Neuronal stem cell (in vitro differentiated cells): ENCODE data around the gene PTPN23.

ENCODE experiments used
- DNase-seq: peaks from one replicate; pipeline ENCODE4 v3.0.0-alpha.2; 2013; ENCODE audit warnings: low spot score
- H2AFZ ChIP-seq: one replicate; pipeline ENCODE4 v1.6.1; 2013; ENCODE audit warnings: mild to moderate bottlenecking, low read length, inconsistent platforms
- H2AK5ac ChIP-seq: 2 replicates; pipeline ENCODE4 v1.6.1; 2013; ENCODE audit warnings: low read depth, mild to moderate bottlenecking, inconsistent platforms, low read length, moderate library complexity, mixed read lengths
- H2BK120ac ChIP-seq: 2 replicates; pipeline ENCODE4 v1.6.1; 2013; ENCODE audit warnings: low read depth, mild to moderate bottlenecking, inconsistent platforms, low read length, moderate library complexity, mixed read lengths
- H2BK12ac ChIP-seq: one replicate; pipeline ENCODE4 v1.6.1; 2013; ENCODE audit warnings: low read length, inconsistent platforms
- H2BK15ac ChIP-seq: 2 replicates; pipeline ENCODE4 v1.6.1; 2013; ENCODE audit warnings: mild to moderate bottlenecking, low read length, inconsistent platforms, mixed read lengths
- H2BK5ac ChIP-seq: one replicate; pipeline ENCODE4 v1.6.1; 2013; ENCODE audit warnings: inconsistent platforms, mild to moderate bottlenecking, low read length, moderate library complexity
- H3K14ac ChIP-seq: one replicate; pipeline ENCODE4 v1.6.1; 2013; ENCODE audit warnings: low read length, inconsistent platforms
- H3K18ac ChIP-seq: 2 replicates; pipeline ENCODE4 v1.6.1; 2013; ENCODE audit warnings: low read length, inconsistent platforms
- H3K23ac ChIP-seq: 2 replicates; pipeline ENCODE4 v1.6.1; 2013; ENCODE audit warnings: low read depth, mild to moderate bottlenecking, mixed read lengths, low read length, inconsistent platforms; ENCODE audit not compliant: poor library complexity
- H3K27ac ChIP-seq: replicated peaks from 3 replicates; pipeline ENCODE4 v1.5.1; 2013; ENCODE audit warnings: low read length, inconsistent platforms
- H3K27me3 ChIP-seq, 3 experiments: 2 replicates each; pipeline ENCODE4 v1.6.1; 2013; ENCODE audit warnings: low read length in 3 of 3, mild to moderate bottlenecking in 2 of 3, inconsistent platforms in 1 of 3, low read depth in 1 of 3, mixed read lengths in 1 of 3, moderate library complexity in 1 of 3; ENCODE audit not compliant: control insufficient read depth in 3 of 3, insufficient read depth in 3 of 3
- H3K36me3 ChIP-seq, 2 donors: replicated peaks in 1 of 2; 2 replicates each; pipeline ENCODE4 v1.6.1; 2013; ENCODE audit warnings: low read length in 2 of 2; ENCODE audit not compliant: control insufficient read depth in 2 of 2, insufficient read depth in 2 of 2
- H3K4ac ChIP-seq: 2 replicates; pipeline ENCODE4 v1.6.1; 2013; ENCODE audit warnings: inconsistent platforms, mild to moderate bottlenecking, low read length, moderate library complexity
- H3K4me1 ChIP-seq, 2 donors: 1 replicate in 1 of 2; 2 replicates in 1 of 2; pipeline ENCODE4 v1.6.1; 2013; ENCODE audit warnings: low read length in 2 of 2, low read depth in 1 of 2; ENCODE audit not compliant: control insufficient read depth in 2 of 2, insufficient read depth in 1 of 2
- H3K4me2 ChIP-seq: one replicate; pipeline ENCODE4 v1.6.1; 2013; ENCODE audit warnings: mild to moderate bottlenecking, low read length, inconsistent platforms; ENCODE audit not compliant: insufficient read depth, poor library complexity, severe bottlenecking
- H3K4me3 ChIP-seq, 2 donors: 2 replicates each; pipeline ENCODE4 v1.5.1; 2013; ENCODE audit warnings: low read length in 2 of 2, mild to moderate bottlenecking in 2 of 2, inconsistent platforms in 1 of 2, moderate library complexity in 1 of 2
- H3K79me1 ChIP-seq: one replicate; pipeline ENCODE4 v1.6.1; 2013; ENCODE audit warnings: low read depth, mild to moderate bottlenecking, inconsistent platforms, low read length, moderate library complexity
- H3K9ac ChIP-seq: one replicate; pipeline ENCODE4 v1.6.1; 2013; ENCODE audit warnings: mild to moderate bottlenecking, low read depth, low read length, inconsistent platforms; ENCODE audit not compliant: poor library complexity
- H3K9me3 ChIP-seq, 2 donors: replicated peaks in 1 of 2; 2 replicates each; pipeline versions ENCODE3 to v1.6.1; 2013; ENCODE audit warnings: low read length in 2 of 2, mild to moderate bottlenecking in 2 of 2, inconsistent platforms in 1 of 2, low read depth in 1 of 2, mixed read lengths in 1 of 2, moderate library complexity in 1 of 2; ENCODE audit not compliant: control insufficient read depth in 2 of 2, insufficient read depth in 1 of 2
- H4K8ac ChIP-seq: one replicate; pipeline ENCODE4 v1.6.1; 2013; ENCODE audit warnings: low read depth, mild to moderate bottlenecking, inconsistent platforms, low read length, moderate library complexity
- H4K91ac ChIP-seq: one replicate; pipeline ENCODE4 v1.6.1; 2013; ENCODE audit warnings: low read length, low read depth, mild to moderate bottlenecking, inconsistent platforms; ENCODE audit not compliant: poor library complexity
- WGBS, 2 donors: extraction: QIAGEN DNeasy Blood & Tissue Kit; methylation state at CpG; one replicate each; pipeline ENCODE4 v1.1.7; 2013; ENCODE audit warnings: missing lambda C conversion rate in 2 of 2, mixed read lengths in 1 of 2; ENCODE audit not compliant: insufficient read length in 2 of 2, insufficient replicate concordance in 1 of 2; ENCODE audit errors: extremely low coverage in 2 of 2; 5-methylcytosine and 5-hydroxymethylcytosine counted together

PTPN23 gene

DNA sequence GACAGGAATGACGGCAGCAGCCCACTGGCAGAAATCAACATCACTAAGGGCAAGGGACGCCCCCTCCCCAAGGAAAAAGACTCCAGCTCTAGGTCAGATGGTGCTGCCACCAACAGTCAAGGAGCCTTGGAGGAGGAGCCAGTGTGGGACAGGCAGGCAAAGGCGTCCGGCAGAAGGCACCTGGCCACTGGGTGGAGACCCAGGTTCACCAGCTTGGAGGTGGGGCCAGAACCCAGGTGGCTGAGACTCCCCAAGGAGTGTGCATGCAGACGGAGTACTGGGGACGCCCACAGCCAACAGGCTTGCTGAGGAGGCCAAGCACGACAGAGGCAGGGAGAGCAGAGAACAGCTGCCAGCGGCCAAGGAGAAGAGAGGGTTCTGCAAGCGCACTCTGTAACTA lies 35.2 kb downstream of the PTPN23 start:
- no peak overlapping the region for H2BK12ac ChIP-seq
- H3K27ac ChIP-seq, result no peak overlapping the region
- no peak for DNase-seq
- H3K79me1 ChIP-seq, result peaks cover 14% of the 10 kb centered on the region
- peak overlapping the region in 1 of 2 donors; percentile 51 for H3K4me3 ChIP-seq
- no peak overlapping the region for H3K18ac ChIP-seq
- H3K4me2 ChIP-seq, result no peak overlapping the region
- no peak overlapping the region for H3K9ac ChIP-seq
- H4K8ac ChIP-seq, result no peak overlapping the region
- no peak overlapping the region for H2BK15ac ChIP-seq
- H3K14ac ChIP-seq, result no peak overlapping the region
- H3K36me3 ChIP-seq, result peaks cover 65 to 86% of the 10 kb centered on the region in 2 donors
- H4K91ac ChIP-seq, result no peak overlapping the region
- WGBS, 2 donors, result no CpG with 5 or more reads among the region's 9 CpGs
- peaks cover 0 to 6% of the 10 kb centered on the region in 2 donors for H3K9me3 ChIP-seq
- peaks cover 0 to 4% of the 10 kb centered on the region in 2 donors for H3K4me1 ChIP-seq
- H2AK5ac ChIP-seq, result peak overlapping the region; percentile 43
- no peak overlapping the region for H2BK5ac ChIP-seq
- H2AFZ ChIP-seq, result no peak overlapping the region
- H3K27me3 ChIP-seq, result no peaks in the 10 kb centered on the region
- peak overlapping the region; percentile 17 for H3K23ac ChIP-seq
- no peak overlapping the region for H2BK120ac ChIP-seq
- no peak overlapping the region for H3K4ac ChIP-seq

DNA sequence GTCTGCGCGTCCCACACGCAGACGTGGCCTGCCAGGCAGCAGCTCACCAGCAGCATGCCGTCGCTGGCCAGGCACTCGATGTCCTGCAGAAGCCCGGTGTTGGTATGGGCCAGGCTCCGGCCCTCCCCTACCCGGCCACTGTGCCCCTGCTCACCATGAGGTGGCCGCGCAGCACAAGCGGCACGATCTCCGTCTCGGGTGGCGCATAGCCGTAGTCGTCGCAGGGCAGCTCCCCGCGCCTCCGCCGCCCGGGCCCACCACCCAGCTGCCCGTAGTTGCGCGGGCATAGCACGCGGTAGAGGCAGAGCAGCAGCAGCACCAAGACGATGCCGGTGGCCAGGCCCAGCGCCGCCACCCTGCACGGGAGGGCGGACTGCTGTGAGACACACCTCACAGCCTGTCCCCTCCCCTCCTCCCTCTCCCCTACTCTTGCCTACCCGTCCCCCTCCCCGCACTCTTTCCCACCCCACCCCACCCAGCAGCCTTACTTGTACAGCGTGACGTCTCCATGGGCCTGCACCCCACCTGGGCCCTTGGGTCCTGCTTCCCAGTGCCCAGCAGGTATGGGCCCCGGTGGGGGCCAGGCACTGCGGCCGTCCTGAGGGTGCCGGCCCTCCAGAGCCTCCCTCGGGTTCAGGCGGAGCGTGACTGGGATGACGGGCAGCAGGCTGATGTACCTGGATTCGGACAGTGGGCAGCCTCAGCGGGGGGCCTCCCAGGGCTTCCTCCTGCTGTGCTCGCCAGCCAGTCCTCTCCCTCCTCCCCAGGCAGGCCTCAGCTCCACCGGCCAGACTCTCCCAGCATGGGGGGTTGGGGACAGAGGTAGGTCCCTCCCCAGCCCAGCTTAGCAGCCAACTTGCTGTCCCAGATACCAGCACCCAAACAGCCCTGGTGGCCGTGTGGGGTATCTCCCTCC lies 37.6 kb downstream of the PTPN23 start:
- H2BK15ac ChIP-seq, result no peak overlapping the region
- no peak overlapping the region for H3K4me3 ChIP-seq
- no peak for DNase-seq
- H2BK12ac ChIP-seq, result no peak overlapping the region
- peaks cover 0 to 6% of the 10 kb centered on the region in 2 donors for H3K9me3 ChIP-seq
- H3K4me2 ChIP-seq, result no peak overlapping the region
- no CpG with 5 or more reads among the region's 53 CpGs for WGBS, 2 donors
- peaks cover 58 to 76% of the 10 kb centered on the region in 2 donors for H3K36me3 ChIP-seq
- peaks cover 12% of the 10 kb centered on the region for H3K79me1 ChIP-seq
- no peak overlapping the region for H4K8ac ChIP-seq
- H2BK120ac ChIP-seq, result no peak overlapping the region
- H3K4me1 ChIP-seq, result peaks cover 3 to 4% of the 10 kb centered on the region in 2 donors
- no peak overlapping the region for H4K91ac ChIP-seq
- H2AFZ ChIP-seq, result no peak overlapping the region
- no peak overlapping the region for H2AK5ac ChIP-seq
- H3K9ac ChIP-seq, result no peak overlapping the region
- peak overlapping the region; percentile 87 for H3K23ac ChIP-seq
- no peak overlapping the region for H2BK5ac ChIP-seq
- H3K4ac ChIP-seq, result no peak overlapping the region
- no peaks in the 10 kb centered on the region for H3K27me3 ChIP-seq
- no peak overlapping the region for H3K27ac ChIP-seq
- no peak overlapping the region for H3K18ac ChIP-seq
- H3K14ac ChIP-seq, result no peak overlapping the region

DNA sequence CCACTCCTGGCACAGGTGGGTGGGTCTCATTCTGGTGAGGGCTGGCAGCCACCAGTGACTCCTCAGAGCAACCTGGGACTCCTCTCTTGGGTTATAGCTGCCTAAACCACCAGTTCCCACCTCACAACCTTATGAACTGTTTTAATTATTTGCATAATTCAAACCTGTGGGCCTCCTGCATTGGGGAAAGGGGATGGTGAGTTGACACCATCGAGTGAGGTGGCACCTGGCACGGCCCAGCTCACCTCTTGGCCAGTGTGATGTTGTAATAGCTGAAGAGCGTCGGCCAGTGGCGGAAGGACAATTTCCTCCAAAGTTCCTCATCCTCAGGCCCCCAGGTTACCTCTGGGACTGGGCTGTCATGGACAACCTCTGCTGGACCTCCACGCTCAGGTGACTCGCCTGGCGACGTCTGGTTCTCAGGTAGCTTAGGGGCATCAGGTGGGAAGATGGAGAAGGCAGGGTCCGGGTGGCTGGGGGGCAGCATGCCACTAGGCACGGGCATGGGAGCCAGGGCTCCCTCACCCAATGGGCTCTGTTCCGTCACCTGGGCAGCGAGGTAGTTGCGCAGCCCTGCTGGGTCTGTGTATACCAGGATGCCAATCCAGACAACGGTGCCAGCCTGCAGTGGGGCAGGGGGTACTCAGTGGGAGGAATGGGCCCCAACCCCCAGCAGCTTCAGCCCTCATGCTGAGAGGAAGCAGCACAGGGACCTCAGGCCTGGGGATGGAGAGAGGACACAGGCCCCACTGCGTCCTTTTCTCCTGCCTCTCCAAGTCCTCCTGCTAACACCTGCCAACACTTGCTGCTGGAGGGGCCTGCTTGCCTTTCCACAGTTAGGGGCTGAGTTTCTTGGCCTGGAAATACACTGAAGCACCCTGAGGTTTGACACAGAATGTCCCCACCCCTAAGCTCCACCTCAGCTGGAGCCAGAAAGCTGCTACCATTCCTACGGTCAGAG lies 38.5 kb downstream of the PTPN23 start:
- DNase-seq, result no peak
- no peak overlapping the region for H3K4me3 ChIP-seq
- WGBS, 2 donors, result no CpG with 5 or more reads among the region's 17 CpGs

More for the DNA sequence above, 38.5 kb downstream of the PTPN23 start:
- no peak overlapping the region for H3K27ac ChIP-seq
- peak overlapping the region; percentile 72 for H4K8ac ChIP-seq
- H3K9ac ChIP-seq, result peak overlapping the region; percentile 76
- H3K4me1 ChIP-seq, result peaks cover 3 to 4% of the 10 kb centered on the region in 2 donors
- peak overlapping the region; percentile 45 for H2AK5ac ChIP-seq
- no peak overlapping the region for H3K14ac ChIP-seq
- peaks cover 57 to 75% of the 10 kb centered on the region in 2 donors for H3K36me3 ChIP-seq
- H2BK12ac ChIP-seq, result no peak overlapping the region
- H3K27me3 ChIP-seq, result no peaks in the 10 kb centered on the region
- no peak overlapping the region for H3K4me2 ChIP-seq
- H2AFZ ChIP-seq, result no peak overlapping the region
- no peak overlapping the region for H2BK15ac ChIP-seq
- peaks cover 0 to 6% of the 10 kb centered on the region in 2 donors for H3K9me3 ChIP-seq
- H2BK120ac ChIP-seq, result no peak overlapping the region
- H3K4ac ChIP-seq, result no peak overlapping the region
- H3K23ac ChIP-seq, result peak overlapping the region; percentile 87
- peaks cover 12% of the 10 kb centered on the region for H3K79me1 ChIP-seq
- H3K18ac ChIP-seq, result no peak overlapping the region
- peak overlapping the region; percentile 5 for H2BK5ac ChIP-seq
- no peak overlapping the region for H4K91ac ChIP-seq
